Parathyroid adenoma (tissue), 2 donors: ENCODE results near the gene NVL.
"Not testable (repeated sequence)": the region's sequence is repeated elsewhere in the genome, so short reads cannot be mapped to it uniquely, and the experiment has no call there.

Source experiments
- H2AFZ ChIP-seq: fragments of 300-600 bp; sonication (generic); one replicate; pipeline ENCODE4 v1.7.0; 2017; ENCODE audit warnings: antibody characterized with exemption, mild to moderate bottlenecking
- H3K27ac ChIP-seq: fragments of 300-600 bp; sonication (generic); one replicate; pipeline ENCODE4 v1.7.0; 2017
- H3K27me3 ChIP-seq: fragments of 300-600 bp; sonication (generic); one replicate; pipeline ENCODE4 v1.7.0; 2017; ENCODE audit warnings: low read length; ENCODE audit not compliant: control insufficient read depth, insufficient read depth
- H3K36me3 ChIP-seq: fragments of 300-600 bp; sonication (generic); one replicate; pipeline ENCODE4 v1.7.0; 2017; ENCODE audit warnings: low read length; ENCODE audit not compliant: control insufficient read depth, insufficient read depth
- H3K4me1 ChIP-seq: fragments of 300-600 bp; sonication (generic); one replicate; pipeline ENCODE4 v1.7.0; 2017; ENCODE audit warnings: control low read depth
- H3K4me2 ChIP-seq: fragments of 300-600 bp; sonication (generic); one replicate; pipeline ENCODE4 v1.7.0; 2017; ENCODE audit warnings: low read length
- H3K4me3 ChIP-seq: fragments of 300-600 bp; sonication (generic); one replicate; pipeline ENCODE4 v1.7.0; 2017; ENCODE audit warnings: low read depth, low read length
- H3K79me2 ChIP-seq: fragments of 300-600 bp; sonication (generic); one replicate; pipeline ENCODE4 v1.7.0; 2017; ENCODE audit warnings: control low read depth
- H3K9ac ChIP-seq: fragments of 300-600 bp; sonication (generic); one replicate; pipeline ENCODE4 v1.7.0; 2017; ENCODE audit warnings: mild to moderate bottlenecking
- H3K9me3 ChIP-seq: fragments of 300-600 bp; sonication (generic); one replicate; pipeline ENCODE4 v1.7.0; 2017; ENCODE audit warnings: low read length; ENCODE audit not compliant: control insufficient read depth
- TF ChIP-seq, protein P1 (sequence below): fragments of 300-600 bp; sonication (generic); IDR thresholded peaks from one replicate; pipeline ENCODE4 v1.7.0; 2017; ENCODE audit warnings: antibody characterized with exemption, mild to moderate bottlenecking
- donor health status: primary hyperparathyroidism.

Gene NVL

GRCh38 chr1:224213438-224214119 is 116.4 kb downstream of the NVL start:
- H3K4me1 ChIP-seq, result no peaks in the 10 kb centered on the region
- no peaks in the 10 kb centered on the region for H3K9me3 ChIP-seq
- H3K27ac ChIP-seq, result no peak overlapping the region
- no peak overlapping the region for H3K4me3 ChIP-seq
- no peaks in the 10 kb centered on the region for H3K36me3 ChIP-seq
- no peak overlapping the region for H3K9ac ChIP-seq
- no peak overlapping the region for H2AFZ ChIP-seq
- H3K79me2 ChIP-seq, result no peaks in the 10 kb centered on the region
- no peaks in the 10 kb centered on the region for H3K27me3 ChIP-seq
- TF ChIP-seq, protein P1, sequence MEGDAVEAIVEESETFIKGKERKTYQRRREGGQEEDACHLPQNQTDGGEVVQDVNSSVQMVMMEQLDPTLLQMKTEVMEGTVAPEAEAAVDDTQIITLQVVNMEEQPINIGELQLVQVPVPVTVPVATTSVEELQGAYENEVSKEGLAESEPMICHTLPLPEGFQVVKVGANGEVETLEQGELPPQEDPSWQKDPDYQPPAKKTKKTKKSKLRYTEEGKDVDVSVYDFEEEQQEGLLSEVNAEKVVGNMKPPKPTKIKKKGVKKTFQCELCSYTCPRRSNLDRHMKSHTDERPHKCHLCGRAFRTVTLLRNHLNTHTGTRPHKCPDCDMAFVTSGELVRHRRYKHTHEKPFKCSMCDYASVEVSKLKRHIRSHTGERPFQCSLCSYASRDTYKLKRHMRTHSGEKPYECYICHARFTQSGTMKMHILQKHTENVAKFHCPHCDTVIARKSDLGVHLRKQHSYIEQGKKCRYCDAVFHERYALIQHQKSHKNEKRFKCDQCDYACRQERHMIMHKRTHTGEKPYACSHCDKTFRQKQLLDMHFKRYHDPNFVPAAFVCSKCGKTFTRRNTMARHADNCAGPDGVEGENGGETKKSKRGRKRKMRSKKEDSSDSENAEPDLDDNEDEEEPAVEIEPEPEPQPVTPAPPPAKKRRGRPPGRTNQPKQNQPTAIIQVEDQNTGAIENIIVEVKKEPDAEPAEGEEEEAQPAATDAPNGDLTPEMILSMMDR, result no peak
- H3K4me2 ChIP-seq, result no peak overlapping the region

DNA sequence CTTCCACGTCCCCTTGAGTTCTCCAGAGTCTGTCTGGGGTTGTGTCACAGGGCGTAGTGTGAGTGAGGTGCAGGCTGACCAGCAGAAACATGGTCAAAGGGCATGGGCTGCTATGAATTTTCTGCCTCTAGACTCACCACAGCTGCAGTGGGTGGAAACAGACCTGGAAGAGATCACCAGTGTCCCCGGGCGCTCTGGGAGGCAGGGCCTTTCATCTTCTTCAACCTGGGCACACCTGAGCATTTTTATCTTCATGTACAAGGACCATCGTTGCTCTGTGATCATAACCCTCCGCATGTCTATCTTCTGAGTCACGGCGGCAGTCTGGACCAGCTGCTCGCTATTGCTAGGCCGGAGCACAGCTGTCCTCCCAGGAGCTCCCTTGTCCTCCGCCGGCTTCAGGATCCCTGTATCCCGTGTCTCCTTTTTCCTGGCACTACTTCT is 117.3 kb downstream of the NVL start:
- Histone ChIP-seq H3K27me3 (no peaks in the 10 kb centered on the region), H3K36me3 (no peaks in the 10 kb centered on the region), H3K4me2 (no peak overlapping the region), H3K4me1 (no peaks in the 10 kb centered on the region), H2AFZ (no peak overlapping the region), H3K9ac (no peak overlapping the region), H3K27ac (no peak overlapping the region), H3K9me3 (no peaks in the 10 kb centered on the region), H3K79me2 (no peaks in the 10 kb centered on the region), H3K4me3 (no peak overlapping the region)
- TF ChIP-seq, protein P1, result no peak

GRCh38 chr1:224211206-224211962 is 118.6 kb downstream of the NVL start:
- no peak overlapping the region for H3K4me2 ChIP-seq
- H3K27ac ChIP-seq, result no peak overlapping the region
- no peaks in the 10 kb centered on the region for H3K27me3 ChIP-seq
- no peak overlapping the region for H2AFZ ChIP-seq
- TF ChIP-seq, protein P1, result no peak
- no peaks in the 10 kb centered on the region for H3K4me1 ChIP-seq
- H3K9me3 ChIP-seq, result no peaks in the 10 kb centered on the region
- no peak overlapping the region for H3K9ac ChIP-seq
- no peaks in the 10 kb centered on the region for H3K79me2 ChIP-seq
- no peaks in the 10 kb centered on the region for H3K36me3 ChIP-seq
- no peak overlapping the region for H3K4me3 ChIP-seq

- H2AFZ ChIP-seq, H3K4me1 ChIP-seq, H3K4me3 ChIP-seq, H3K79me2 ChIP-seq, H3K36me3 ChIP-seq, H3K9ac ChIP-seq, H3K4me2 ChIP-seq, H3K9me3 ChIP-seq, H3K27ac ChIP-seq, H3K27me3 ChIP-seq: not testable (repeated sequence)
Measured at GRCh38 chr1:224205931-224206538, 123.9 kb downstream of the NVL start.

DNA sequence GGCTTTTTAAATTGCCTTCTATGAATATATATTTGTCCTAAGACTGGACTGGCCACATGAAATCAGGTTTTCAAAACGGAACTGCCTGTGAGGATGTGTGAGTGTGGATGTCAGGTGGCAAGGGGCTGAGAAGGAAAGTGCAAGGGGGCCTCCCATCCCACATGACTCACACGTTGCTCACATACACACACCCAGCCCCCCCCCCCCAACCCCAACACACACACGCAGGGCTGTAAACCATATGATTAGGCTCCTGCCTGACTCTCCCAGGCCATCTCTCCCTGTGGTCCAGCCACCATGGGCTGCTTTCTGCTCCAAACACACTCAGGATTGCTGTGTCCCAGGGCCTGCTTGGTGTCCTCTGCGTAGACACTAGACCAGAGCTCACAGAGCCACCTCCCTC is 124.5 kb downstream of the NVL start:
- Histone ChIP-seq H3K4me3 (no peak overlapping the region), H3K9ac (no peak overlapping the region), H3K27ac (no peak overlapping the region), H3K36me3 (no peaks in the 10 kb centered on the region), H3K79me2 (no peaks in the 10 kb centered on the region), H3K4me1 (no peaks in the 10 kb centered on the region), H2AFZ (no peak overlapping the region), H3K4me2 (no peak overlapping the region), H3K9me3 (no peaks in the 10 kb centered on the region), H3K27me3 (no peaks in the 10 kb centered on the region)
- TF ChIP-seq, protein P1, result no peak
